NOMO-1 treated with dmso at 0.1 percent for 144 hours (cell line): ENCODE results near the gene ALB.
A peak's percentile ranks its signal among the peaks of the same experiment; 100 is the strongest.

ENCODE experiments used
- DNase-seq: peaks from one replicate; lab custom pipeline; 2025; ENCODE audit not compliant: unreplicated experiment; lab: John Stamatoyannopoulos, UW

The ALB gene

DNA sequence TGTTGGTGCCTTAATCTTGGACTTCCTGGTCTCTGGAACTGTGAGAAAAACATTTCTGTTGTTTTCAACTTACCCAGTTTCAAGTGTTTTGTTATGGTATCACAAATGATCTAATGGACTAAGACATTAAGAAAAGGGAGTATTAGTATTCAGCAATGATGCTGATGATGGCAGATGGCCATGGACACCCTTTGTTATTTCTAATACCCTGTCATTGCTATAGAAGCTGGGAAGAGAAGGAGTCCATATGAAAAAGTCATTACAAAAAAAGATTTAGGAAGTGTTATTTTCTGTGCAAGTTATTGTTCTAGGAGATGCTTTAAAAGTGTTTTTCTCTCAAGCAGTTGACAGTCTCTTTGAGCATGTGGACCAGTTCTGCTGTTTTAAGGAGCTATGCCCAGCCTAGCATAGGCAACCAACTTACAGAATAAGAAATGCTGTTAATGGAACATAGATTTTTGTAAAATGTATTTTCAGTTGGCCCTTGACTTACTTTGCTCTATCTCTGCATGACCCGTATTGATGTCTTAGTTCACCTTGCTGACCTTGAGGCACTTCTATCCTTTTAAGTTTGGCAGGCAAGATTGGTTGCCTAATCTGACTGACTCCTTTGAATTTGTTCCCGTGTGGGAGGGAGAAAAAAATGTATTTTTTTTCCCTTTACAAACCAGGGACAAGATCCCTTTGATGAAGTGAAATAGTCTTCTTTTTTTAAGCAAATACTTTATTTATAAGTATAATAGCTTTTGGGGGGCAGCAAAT is 25.9 kb downstream of the ALB start:
- no peak for DNase-seq

DNA sequence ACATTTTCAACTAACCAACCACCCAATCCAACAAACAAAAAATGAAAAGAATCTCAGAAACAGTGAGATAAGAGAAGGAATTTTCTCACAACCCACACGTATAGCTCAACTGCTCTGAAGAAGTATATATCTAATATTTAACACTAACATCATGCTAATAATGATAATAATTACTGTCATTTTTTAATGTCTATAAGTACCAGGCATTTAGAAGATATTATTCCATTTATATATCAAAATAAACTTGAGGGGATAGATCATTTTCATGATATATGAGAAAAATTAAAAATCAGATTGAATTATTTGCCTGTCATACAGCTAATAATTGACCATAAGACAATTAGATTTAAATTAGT is 27.7 kb downstream of the ALB start:
- DNase-seq: no peak

DNA sequence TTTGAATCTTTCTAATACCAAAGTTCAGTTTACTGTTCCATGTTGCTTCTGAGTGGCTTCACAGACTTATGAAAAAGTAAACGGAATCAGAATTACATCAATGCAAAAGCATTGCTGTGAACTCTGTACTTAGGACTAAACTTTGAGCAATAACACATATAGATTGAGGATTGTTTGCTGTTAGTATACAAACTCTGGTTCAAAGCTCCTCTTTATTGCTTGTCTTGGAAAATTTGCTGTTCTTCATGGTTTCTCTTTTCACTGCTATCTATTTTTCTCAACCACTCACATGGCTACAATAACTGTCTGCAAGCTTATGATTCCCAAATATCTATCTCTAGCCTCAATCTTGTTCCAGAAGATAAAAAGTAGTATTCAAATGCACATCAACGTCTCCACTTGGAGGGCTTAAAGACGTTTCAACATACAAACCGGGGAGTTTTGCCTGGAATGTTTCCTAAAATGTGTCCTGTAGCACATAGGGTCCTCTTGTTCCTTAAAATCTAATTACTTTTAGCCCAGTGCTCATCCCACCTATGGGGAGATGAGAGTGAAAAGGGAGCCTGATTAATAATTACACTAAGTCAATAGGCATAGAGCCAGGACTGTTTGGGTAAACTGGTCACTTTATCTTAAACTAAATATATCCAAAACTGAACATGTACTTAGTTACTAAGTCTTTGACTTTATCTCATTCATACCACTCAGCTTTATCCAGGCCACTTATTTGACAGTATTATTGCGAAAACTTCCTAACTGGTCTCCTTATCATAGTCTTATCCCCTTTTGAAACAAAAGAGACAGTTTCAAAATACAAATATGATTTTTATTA is 28.3 kb downstream of the ALB start:
- DNase-seq: no peak

DNA sequence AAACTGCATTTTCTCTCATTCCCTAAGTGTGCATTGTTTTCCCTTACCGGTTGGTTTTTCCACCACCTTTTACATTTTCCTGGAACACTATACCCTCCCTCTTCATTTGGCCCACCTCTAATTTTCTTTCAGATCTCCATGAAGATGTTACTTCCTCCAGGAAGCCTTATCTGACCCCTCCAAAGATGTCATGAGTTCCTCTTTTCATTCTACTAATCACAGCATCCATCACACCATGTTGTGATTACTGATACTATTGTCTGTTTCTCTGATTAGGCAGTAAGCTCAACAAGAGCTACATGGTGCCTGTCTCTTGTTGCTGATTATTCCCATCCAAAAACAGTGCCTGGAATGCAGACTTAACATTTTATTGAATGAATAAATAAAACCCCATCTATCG is 29.1 kb downstream of the ALB start:
- no peak for DNase-seq

DNA sequence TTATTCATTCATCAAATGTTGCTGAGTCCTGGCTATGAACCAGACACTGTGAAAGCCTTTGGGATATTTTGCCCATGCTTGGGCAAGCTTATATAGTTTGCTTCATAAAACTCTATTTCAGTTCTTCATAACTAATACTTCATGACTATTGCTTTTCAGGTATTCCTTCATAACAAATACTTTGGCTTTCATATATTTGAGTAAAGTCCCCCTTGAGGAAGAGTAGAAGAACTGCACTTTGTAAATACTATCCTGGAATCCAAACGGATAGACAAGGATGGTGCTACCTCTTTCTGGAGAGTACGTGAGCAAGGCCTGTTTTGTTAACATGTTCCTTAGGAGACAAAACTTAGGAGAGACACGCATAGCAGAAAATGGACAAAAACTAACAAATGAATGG is 30.2 kb downstream of the ALB start:
- DNase-seq: no peak

DNA sequence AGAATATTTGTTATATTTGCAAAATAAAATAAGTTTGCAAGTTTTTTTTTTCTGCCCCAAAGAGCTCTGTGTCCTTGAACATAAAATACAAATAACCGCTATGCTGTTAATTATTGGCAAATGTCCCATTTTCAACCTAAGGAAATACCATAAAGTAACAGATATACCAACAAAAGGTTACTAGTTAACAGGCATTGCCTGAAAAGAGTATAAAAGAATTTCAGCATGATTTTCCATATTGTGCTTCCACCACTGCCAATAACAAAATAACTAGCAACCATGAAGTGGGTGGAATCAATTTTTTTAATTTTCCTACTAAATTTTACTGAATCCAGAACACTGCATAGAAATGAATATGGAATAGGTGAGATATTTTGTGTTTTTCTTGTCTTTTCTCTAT is 31.9 kb downstream of the ALB start, which contains the start of gene AFP:
Gene AFP (plus strand): TSS at position 238 of the 400 bp plus-strand sequence. CDS start 42 bp downstream, at position 280.
- DNase-seq: no peak

DNA sequence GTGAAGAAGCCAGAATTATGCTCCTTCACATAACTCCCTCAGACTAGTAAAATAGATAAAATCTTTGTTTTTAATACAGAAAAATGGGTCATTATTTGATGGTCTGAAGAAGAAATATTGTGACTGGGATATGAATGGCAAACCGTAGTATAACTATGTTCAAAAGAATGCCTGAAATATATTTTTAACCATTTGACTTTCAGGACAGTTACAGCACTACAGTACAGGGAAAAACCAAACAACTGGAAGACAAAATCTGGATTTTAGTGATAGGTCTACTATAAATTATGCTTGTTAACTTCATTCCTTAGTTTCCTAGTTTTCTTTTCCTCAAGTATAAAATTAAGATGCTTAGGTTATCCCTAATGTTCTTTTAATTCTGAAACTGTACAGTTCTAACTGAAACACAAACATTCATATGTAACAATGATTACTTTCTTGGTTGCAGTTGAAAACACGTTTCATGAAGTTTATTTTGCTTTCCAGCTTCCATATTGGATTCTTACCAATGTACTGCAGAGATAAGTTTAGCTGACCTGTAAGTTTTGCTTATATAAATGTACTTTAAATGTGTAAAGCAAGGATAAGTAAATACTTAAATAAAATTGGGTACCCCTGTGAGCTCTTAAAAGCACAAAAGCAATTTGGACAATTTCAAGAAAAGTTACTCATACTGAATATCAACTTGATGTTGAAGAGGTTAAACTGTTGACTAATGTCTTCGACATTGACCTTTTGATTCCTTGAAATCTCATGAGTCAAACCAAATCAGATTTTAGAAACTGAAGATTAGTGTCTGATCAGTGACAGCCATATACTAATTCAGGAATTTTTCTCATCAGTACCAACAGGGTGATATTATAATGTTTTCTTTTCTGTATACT is 32.8 kb downstream of the ALB start:
- no peak for DNase-seq

DNA sequence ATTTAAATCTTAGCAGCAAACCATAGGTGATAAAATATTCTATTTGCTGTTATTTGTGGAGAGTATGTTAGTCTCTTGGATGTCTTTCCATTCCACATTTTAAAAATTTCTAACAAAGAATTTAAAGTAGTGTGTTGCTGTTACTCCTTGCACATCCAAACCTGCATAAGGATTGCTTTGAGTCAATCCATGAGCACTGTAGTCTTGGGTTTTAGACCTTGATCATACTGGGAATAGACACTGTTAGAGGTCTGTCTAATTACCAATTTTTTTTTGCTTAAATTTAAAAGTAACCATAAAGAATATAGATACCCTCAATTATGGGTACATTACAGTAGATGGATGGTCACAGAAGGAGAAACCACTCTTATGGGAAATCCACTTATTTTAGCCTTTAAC is 33.5 kb downstream of the ALB start:
- DNase-seq: no peak

DNA sequence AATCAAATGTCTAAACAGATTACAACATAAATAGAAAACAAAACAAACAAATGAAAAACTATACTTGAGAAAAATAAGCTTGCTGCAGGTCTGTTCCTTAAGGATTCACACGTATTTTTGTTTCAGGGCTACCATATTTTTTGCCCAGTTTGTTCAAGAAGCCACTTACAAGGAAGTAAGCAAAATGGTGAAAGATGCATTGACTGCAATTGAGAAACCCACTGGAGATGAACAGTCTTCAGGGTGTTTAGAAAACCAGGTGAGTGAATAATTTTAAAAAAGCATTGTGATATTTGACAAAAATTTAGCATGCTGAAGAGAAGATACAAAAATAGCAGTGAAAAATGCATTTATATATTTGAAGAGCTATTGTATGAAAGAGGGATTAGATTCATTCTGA is 34.0 kb downstream of the ALB start:
- no peak for DNase-seq

DNA sequence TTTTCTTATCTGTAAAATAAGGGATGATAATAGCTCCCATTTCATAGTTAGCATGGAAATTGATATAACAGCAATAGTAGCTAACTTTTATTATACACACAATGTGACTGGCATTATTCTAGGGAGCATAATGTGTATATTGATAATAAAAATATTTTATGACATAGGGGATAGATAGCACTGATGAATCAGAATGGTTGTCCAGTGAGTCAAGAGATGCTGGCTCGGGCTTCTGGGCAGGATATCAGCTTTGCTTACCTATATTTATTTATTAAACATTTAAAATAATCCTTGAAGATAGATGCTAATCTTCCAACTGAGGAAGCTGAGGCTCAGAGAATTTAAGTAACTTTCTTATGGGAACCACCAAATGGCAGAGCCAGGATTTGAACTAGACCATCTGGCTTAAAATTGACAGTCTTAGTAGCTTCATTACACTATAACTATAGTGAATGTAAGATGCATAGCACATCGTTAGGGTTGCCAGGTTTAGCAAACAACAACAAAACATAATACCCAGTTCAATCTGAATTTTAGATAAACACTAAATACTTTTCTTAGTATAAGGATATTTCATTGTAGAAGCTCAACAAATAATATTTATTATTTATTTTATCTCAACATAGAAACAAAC is 34.6 kb downstream of the ALB start:
- no peak for DNase-seq

DNA sequence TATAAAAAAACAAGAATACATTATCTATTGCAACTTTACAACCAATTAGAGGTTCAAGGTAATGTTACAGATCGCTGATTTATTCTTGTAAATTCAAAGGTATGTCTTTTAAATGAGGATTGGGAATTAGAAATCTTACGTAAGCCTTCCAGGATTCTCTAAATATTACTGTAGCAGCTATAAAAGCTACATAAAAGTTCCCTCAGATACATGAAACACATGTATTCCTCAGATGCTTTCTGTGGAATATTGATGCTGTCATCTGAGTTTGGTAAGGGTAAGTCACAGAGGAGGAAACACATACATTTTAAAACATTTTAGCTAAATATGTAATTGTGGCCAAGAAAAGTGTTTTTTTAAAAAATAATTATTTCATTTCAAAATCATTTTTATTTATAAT is 35.4 kb downstream of the ALB start:
- DNase-seq: no peak

DNA sequence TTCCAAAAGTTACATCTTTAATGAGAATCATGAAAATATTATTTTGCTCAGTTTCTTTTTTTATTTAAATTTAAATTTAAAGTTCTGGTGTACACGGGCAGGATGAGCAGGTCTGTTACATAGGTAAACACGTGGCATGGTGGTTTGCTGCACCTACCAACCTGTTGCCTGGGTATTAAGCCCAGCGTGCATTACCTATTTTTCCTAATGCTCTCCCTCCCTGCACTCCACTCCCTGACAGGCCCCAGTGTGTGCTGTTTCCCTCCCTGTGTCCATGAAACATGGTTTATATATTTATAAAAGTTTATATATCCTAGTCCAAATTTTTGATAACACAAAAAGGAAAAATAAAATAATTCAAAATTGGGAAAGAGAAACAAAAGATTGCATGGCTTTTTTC is 35.9 kb downstream of the ALB start:
- DNase-seq: no peak

DNA sequence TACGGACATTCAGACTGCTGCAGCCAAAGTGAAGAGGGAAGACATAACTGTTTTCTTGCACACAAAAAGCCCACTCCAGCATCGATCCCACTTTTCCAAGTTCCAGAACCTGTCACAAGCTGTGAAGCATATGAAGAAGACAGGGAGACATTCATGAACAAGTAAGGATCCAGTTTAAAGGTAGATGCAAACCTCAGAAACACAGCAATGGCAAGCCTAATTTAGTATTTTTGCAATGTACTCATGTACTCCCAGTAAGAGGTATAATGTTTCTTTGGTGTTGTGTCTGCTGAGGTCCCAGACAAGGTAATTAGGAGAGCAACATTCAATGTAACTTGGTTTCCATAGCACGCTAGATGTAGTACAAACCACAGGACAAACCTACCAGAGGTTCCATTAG is 36.6 kb downstream of the ALB start:
- DNase-seq: no peak

DNA sequence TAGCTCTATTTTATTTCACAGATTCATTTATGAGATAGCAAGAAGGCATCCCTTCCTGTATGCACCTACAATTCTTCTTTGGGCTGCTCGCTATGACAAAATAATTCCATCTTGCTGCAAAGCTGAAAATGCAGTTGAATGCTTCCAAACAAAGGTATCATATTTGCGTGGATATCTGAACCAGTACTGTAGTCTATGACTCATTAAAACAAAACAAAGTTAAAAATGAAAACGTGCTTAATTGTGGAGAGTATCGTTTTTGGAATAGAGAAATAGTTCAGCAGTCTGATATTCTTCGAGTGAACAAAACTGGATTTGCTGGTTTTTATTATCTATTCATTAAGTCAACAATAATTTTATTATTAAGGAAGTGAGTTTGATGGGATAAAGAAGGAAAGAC is 38.2 kb downstream of the ALB start:
- no peak for DNase-seq

DNA sequence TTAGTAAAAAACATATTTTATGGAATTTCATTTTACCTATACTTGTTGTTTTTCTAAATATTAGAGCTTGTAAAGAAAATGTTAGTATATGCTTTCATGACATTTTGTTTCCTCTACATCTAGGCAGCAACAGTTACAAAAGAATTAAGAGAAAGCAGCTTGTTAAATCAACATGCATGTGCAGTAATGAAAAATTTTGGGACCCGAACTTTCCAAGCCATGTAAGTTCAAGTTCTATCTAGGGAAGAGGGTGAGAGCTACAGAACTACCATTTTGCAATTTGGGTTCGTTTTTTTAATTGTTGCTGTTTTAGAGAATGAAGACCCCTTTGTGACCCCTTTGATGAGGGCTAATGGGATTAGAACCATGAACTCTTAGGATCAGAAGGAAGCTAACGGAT is 39.1 kb downstream of the ALB start:
- DNase-seq: no peak

DNA sequence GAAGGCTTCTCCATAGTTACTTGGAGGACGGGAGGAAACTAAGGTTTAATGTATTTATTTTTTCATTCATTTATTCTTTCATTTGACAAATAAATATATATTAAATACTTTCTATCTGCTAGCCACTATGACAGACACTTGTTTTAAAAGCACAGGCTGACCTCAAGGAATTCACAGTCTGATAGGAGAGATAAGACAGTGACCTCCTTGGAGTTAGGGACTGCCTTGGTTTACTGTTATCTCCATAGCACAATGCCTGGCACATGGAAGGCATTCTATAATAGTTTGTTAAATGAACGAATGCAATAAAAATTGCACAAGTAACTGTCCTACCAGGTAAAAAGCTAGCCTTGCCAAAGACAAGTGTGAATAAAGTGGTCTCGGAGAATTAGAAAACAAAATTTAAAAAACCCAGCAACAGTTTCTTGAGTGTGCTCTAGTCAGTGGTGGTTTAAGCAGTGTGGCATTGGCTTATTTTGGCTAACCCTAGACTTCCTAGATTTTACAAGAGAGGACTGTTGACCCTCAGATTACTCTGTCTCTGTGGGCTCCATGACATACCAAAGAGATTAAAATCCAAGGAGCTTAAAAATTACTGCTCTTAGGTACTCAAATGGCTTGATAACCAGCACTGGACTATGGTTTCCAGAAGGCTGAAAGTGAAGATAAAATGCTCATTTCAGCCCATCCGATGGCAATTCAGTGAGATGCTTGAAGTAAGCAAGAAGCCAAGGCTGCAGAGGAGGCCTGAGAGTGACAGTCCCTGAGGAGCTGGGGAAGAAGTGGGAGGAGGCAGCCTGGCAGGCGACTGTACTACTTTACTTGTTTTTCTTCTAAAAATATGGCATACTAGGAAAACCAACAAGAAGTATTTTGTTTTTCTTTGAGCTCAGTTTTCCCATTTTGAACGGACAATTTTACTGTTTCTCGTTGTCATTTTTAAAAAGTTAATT is 41.6 kb downstream of the ALB start:
- no peak for DNase-seq

DNA sequence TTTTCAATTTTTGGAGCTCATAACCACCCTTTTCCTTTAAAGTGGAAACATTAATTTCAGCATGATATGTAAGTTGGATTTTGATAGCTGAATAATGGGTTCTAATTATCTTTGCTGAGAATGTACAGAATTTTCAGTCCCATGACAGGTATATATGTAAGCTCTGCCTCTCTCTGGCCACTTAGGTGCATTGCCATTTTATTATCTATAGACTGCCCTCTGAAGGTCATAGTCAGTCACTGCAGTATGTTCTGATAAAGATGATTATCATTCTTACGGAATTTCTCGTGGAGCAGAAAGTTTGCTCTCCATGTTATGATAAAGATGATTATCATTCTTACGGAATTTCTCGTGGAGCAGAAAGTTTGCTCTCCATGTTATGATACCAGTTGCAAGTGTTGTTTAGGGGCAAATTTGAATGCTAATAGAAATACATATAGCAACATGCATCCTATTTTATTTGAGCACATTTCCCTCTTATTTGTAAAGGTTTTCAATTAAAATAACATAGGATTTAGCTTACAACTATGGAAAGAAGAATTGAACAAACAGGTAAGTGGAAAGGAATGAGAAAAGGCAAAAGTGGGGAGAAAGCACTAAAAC is 42.4 kb downstream of the ALB start:
- DNase-seq: peak; percentile 13

DNA sequence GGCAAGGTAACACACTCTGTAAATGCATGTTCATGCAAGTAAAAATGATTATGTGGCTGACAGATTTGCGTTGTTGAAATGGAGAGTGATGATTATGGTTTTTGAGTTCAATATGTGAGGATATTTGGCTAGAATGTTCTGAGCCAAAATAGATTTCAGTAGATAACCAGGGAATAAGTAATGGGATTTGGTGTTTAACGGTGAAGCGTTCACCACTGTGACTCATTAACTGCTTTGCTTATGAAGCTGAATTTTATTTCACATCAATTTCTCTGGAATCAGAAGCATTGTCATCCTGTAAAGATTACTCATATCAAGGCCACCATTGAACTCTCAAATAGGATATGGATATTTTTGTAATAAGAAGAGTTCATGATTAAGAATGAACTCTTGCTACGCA is 43.6 kb downstream of the ALB start:
- DNase-seq: no peak

DNA sequence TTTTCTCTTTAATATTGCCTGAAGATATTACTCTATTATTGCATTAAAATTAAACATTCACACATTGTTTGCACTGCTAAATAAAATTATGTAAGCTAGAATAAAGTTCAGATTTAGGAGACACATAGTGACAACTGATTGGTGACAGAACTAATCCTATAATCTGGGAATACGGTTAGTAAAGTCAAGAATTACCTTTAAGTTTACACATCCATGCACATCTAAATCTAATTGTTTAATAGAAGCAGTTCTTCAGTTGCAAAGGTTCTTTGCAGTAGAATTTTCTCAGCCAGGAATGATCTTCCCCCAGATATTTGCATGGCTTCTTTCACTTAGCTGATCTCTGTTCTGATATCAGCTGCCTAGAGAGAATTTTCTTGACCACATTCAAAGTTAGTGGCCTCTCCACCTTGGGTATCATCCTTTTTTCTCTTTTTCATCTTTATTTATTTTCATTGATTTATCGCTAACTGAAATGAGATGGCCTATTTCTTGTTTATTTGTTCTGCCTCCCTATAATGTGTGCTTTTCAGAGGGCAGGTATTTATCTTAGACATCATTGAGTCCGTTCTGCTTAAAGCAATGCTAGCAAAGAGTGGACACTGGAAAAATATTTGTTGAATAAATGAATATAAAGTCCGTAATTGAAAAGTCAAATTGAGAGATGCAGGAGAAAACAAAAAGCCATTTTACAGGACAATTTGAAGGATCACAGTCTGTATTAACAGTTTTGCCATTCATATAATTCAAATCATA is 44.5 kb downstream of the ALB start:
- no peak for DNase-seq
